OCI-LY7 (cell line): ENCODE results near the gene LPIN1. TPM values are rescaled to one million over a fixed set of nuclear protein-coding genes. Genes with fewer than 3 reads are reported as not detected.

Experiments used
- BruUV-seq: library from RNA; stranded (reverse); fragments of 400-500 nt; replicated peaks from 2 replicates; lab custom pipeline; 2021; lab: Mats Ljungman, UMichigan
- CTCF ChIA-PET: fragments of 300-600 bp; sonication (Branson Sonifier 250); formaldehyde crosslinking; loops from one replicate; lab custom pipeline; 2022; ENCODE audit warnings: antibody characterized with exemption; ENCODE audit not compliant: unreplicated experiment; lab: Charles Lee
- POLR2A ChIA-PET: fragments of 300-600 bp; sonication (Branson Sonifier 250); formaldehyde crosslinking; loops from one replicate; lab custom pipeline; 2022; ENCODE audit warnings: antibody characterized with exemption; lab: Charles Lee
- DNase-seq: peaks from one replicate; pipeline ENCODE4 v3.0.0-alpha.2; 2015; ENCODE audit warnings: low spot score
- H2AFZ ChIP-seq: fragments of 200-600 bp; sonication (generic), shearing (Covaris generic); 2 replicates; pipeline ENCODE4 v1.6.1; 2014; ENCODE audit warnings: mild to moderate bottlenecking, antibody characterized with exemption, low read length, moderate library complexity
- H3K27ac ChIP-seq: fragments of 200-600 bp; sonication (generic); 2 replicates; pipeline ENCODE4 v1.5.1; 2014; ENCODE audit warnings: mixed run types, low read depth, mild to moderate bottlenecking, moderate library complexity, low read length, inconsistent platforms; ENCODE audit not compliant: poor library complexity, severe bottlenecking
- H3K36me3 ChIP-seq: fragments of 200-600 bp; sonication (generic); 2 replicates; pipeline ENCODE4 v1.6.1; 2014; ENCODE audit warnings: mild to moderate bottlenecking, antibody characterized with exemption, low read length, moderate library complexity, mixed read lengths; ENCODE audit not compliant: insufficient read depth
- H3K4me1 ChIP-seq: fragments of 200-600 bp; sonication (generic); 2 replicates; pipeline ENCODE4 v1.5.1; 2014; ENCODE audit warnings: mild to moderate bottlenecking, low read length; ENCODE audit not compliant: insufficient read depth, poor library complexity, severe bottlenecking
- H3K4me2 ChIP-seq: fragments of 200-600 bp; sonication (generic); 2 replicates; pipeline ENCODE4 v1.6.1; 2014; ENCODE audit warnings: mild to moderate bottlenecking, low read length
- H3K4me3 ChIP-seq: fragments of 200-600 bp; sonication (generic); 2 replicates; pipeline ENCODE4 v1.5.1; 2014; ENCODE audit warnings: mild to moderate bottlenecking, low read depth, low read length; ENCODE audit not compliant: poor library complexity, severe bottlenecking
- H3K79me2 ChIP-seq: fragments of 200-600 bp; sonication (generic); 2 replicates; pipeline ENCODE4 v1.6.1; 2016; ENCODE audit warnings: low read depth, mild to moderate bottlenecking, low read length, moderate library complexity, mixed read lengths; ENCODE audit not compliant: insufficient read depth
- H3K9me2 ChIP-seq: fragments of 200-600 bp; sonication (generic); 2 replicates; pipeline ENCODE4 v1.6.1; 2016; ENCODE audit warnings: mild to moderate bottlenecking, low read length, mixed read lengths; ENCODE audit not compliant: insufficient read depth
- H3K9me3 ChIP-seq: fragments of 200-600 bp; sonication (generic); 2 replicates; pipeline ENCODE4 v1.6.1; 2014; ENCODE audit warnings: mild to moderate bottlenecking, mixed run types, low read length, mixed read lengths
- H4K20me1 ChIP-seq: fragments of 200-600 bp; sonication (generic); 2 replicates; pipeline ENCODE4 v1.6.1; 2014; ENCODE audit warnings: mild to moderate bottlenecking, antibody characterized with exemption, low read length, moderate library complexity, mixed read lengths; ENCODE audit not compliant: insufficient read depth
- CTCF ChIP-seq: fragments of 200-600 bp; sonication (generic); conservative IDR thresholded peaks from 2 replicates; pipeline ENCODE4 v1.5.1; 2014; ENCODE audit warnings: mild to moderate bottlenecking, antibody characterized with exemption, low read length, moderate library complexity, mixed read lengths
- EZH2phosphoT487 ChIP-seq: fragments of 200-600 bp; sonication (generic); IDR thresholded peaks from 2 replicates; pipeline ENCODE4 v1.6.1; 2018; ENCODE audit warnings: low read depth, borderline replicate concordance, mild to moderate bottlenecking, mixed run types, antibody characterized with exemption, low read length, moderate library complexity, mixed read lengths
- intact Hi-C: fragments of 100-400 bp; cut with micrococcal nuclease; formaldehyde crosslinking; loops from one replicate; pipeline ENCODE4 v1.10.0; 2022; ENCODE audit not compliant: unreplicated experiment
- total RNA-seq, 2 experiments: library from RNA; depleted of rRNA in 1 of 2; stranded (reverse); fragments of >200 nt in 1 of 2; shearing (Covaris generic) in 1 of 2; gene quantifications; 2 replicates each; pipeline ENCODE4 v1.2.3, GENCODE V29; 2014 to 2022

Gene LPIN1
- total RNA-seq, 2 experiments from 2014 or later: 56.9 to 70.2 TPM

GRCh38 chr2:11769516-11769915 is 23.1 kb downstream of the LPIN1 start:
- Histone ChIP-seq H3K27ac (no peak overlapping the region), H3K9me3 (no peaks in the 10 kb centered on the region), H3K9me2 (no peaks in the 10 kb centered on the region), H3K4me1 (peaks cover 5% of the 10 kb centered on the region), H3K79me2 (no peaks in the 10 kb centered on the region), H3K36me3 (peaks cover 92% of the 10 kb centered on the region), H3K4me3 (no peak overlapping the region), H3K4me2 (no peak overlapping the region), H4K20me1 (no peaks in the 10 kb centered on the region), H2AFZ (no peak overlapping the region)
- DNase-seq: no peak
- intact Hi-C loops: no loop called here
- no peak for TF ChIP-seq CTCF
- TF ChIP-seq EZH2phosphoT487: no peak
- ChIA-PET CTCF (no interaction called here), POLR2A (no interaction called here)
- BruUV-seq: TSS peak; percentile 44

GRCh38 chr2:11770531-11771188 is 24.2 kb downstream of the LPIN1 start:
- H3K79me2 ChIP-seq: no peaks in the 10 kb centered on the region
- H3K9me3 ChIP-seq: no peaks in the 10 kb centered on the region
- peaks cover 93% of the 10 kb centered on the region for H3K36me3 ChIP-seq
- CTCF ChIA-PET: no interaction called here
- POLR2A ChIA-PET: interaction anchor here (1.2 kb wide), 1 partner anchor 27 kb away, joined by 3 read pairs; no protein-coding TSS in a partner anchor
- no peak for DNase-seq
- H4K20me1 ChIP-seq: no peaks in the 10 kb centered on the region
- no peak overlapping the region for H3K4me2 ChIP-seq
- intact Hi-C loops: no loop called here
- H3K27ac ChIP-seq: no peak overlapping the region
- H3K4me1 ChIP-seq: peaks cover 14% of the 10 kb centered on the region
- BruUV-seq: no TSS peak
- H2AFZ ChIP-seq: no peak overlapping the region
- H3K9me2 ChIP-seq: no peaks in the 10 kb centered on the region
- H3K4me3 ChIP-seq: no peak overlapping the region
- TF ChIP-seq EZH2phosphoT487 (no peak), CTCF (no peak)

- Histone ChIP-seq H3K4me1 (peaks cover 14% of the 10 kb centered on the region), H3K4me2 (no peak overlapping the region), H3K36me3 (peaks cover 91% of the 10 kb centered on the region), H3K79me2 (no peaks in the 10 kb centered on the region), H3K9me2 (no peaks in the 10 kb centered on the region), H3K27ac (no peak overlapping the region), H3K9me3 (no peaks in the 10 kb centered on the region), H3K4me3 (no peak overlapping the region), H4K20me1 (no peaks in the 10 kb centered on the region), H2AFZ (no peak overlapping the region)
- DNase-seq: no peak
- no peak for TF ChIP-seq CTCF
- TF ChIP-seq EZH2phosphoT487: no peak
- intact Hi-C loops: no loop called here
- CTCF ChIA-PET: no interaction called here
- POLR2A ChIA-PET: interaction anchor here (1.2 kb wide), 1 partner anchor 28 kb away, joined by 3 read pairs; no protein-coding TSS in a partner anchor
- BruUV-seq: no TSS peak
Observed at GRCh38 chr2:11771971-11772615, 25.7 kb downstream of the LPIN1 start.
